Adrenal gland (tissue), 5 donors: ENCODE results near the gene PPIL6.

ENCODE experiments used
- CTCF ChIP-seq, 6 experiments: fragments of 450-650 bp in 4 of 6; fragments of 200-600 bp in 2 of 6; sonication (generic) in 1 of 6; IDR thresholded peaks; 1 replicate in 5 of 6; 2 replicates in 1 of 6; pipeline versions ENCODE4 v1.5.1 to v1.8.0; 2016 to 2021; ENCODE audit warnings: antibody characterized with exemption in 6 of 6, mild to moderate bottlenecking in 2 of 6, moderate library complexity in 1 of 6
- POLR2A ChIP-seq, 2 donors: fragments of 450-650 bp; IDR thresholded peaks; one replicate each; pipeline ENCODE4 v1.6.1; 2017; ENCODE audit warnings: antibody characterized with exemption in 2 of 2, mild to moderate bottlenecking in 2 of 2, moderate library complexity in 1 of 2
- donor health status: DM: no; HTN: no; CAD: no.

DNA sequence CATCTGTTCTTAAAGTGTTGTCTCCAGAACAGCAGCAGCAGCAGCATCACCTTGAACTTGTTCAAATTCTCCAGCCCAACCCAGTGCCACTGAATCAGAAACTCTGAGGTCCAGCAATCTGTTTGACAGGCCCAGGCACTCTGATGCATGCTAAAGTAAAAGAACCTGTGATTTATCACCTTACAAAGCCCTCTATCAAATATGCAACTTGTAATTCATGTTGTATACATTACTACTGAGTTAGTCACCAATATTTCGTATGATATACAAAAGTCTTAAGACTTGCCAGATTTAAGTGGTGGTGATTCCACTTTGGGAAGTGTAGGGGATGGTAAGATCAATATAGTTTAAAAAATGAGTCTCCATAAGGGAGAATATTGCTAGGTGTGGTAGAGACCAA is 52.2 kb downstream of the PPIL6 start:
- no peak for TF ChIP-seq CTCF (IDR thresholded peaks at IDR 0.05)
- TF ChIP-seq POLR2A (IDR thresholded peaks at IDR 0.05): no peak
